Skeletal muscle tissue (tissue), 4 donors: ENCODE data around the gene ZFR2. TPM values are rescaled to one million over a fixed set of nuclear protein-coding genes. Genes with fewer than 3 reads are reported as not detected.

Experiments used
- H3K27ac ChIP-seq: one replicate; pipeline ENCODE4 v1.7.0; 2013; ENCODE audit warnings: mild to moderate bottlenecking, low read depth, low read length, inconsistent platforms
- H3K27me3 ChIP-seq, 3 donors: one replicate each; pipeline ENCODE4 v1.7.0; 2013; ENCODE audit warnings: low read length in 3 of 3; ENCODE audit not compliant: control insufficient read depth in 3 of 3, insufficient read depth in 3 of 3
- H3K36me3 ChIP-seq, 3 donors: one replicate each; pipeline ENCODE4 v1.7.0; 2013; ENCODE audit warnings: low read length in 3 of 3; ENCODE audit not compliant: control insufficient read depth in 3 of 3, insufficient read depth in 3 of 3
- H3K4me1 ChIP-seq, 3 donors: one replicate each; pipeline ENCODE4 v1.7.0; 2013; ENCODE audit warnings: low read length in 3 of 3, mild to moderate bottlenecking in 3 of 3; ENCODE audit not compliant: control insufficient read depth in 3 of 3, insufficient read depth in 3 of 3
- H3K4me3 ChIP-seq, 3 donors: one replicate each; pipeline ENCODE4 v1.7.0; 2013; ENCODE audit warnings: low read length in 3 of 3
- H3K9ac ChIP-seq, 3 donors: one replicate each; pipeline ENCODE4 v1.7.0; 2013; ENCODE audit warnings: low read length in 3 of 3, mild to moderate bottlenecking in 3 of 3, moderate library complexity in 2 of 3, low read depth in 1 of 3
- H3K9me3 ChIP-seq, 3 donors: one replicate each; pipeline ENCODE4 v1.7.0; 2013; ENCODE audit warnings: low read length in 3 of 3; ENCODE audit not compliant: control insufficient read depth in 3 of 3
- total RNA-seq: library from RNA; depleted of rRNA; stranded (reverse); fragments of >200 nt; gene quantifications from one replicate; pipeline ENCODE4 v1.2.3, GENCODE V29; 2014
- donor health status: Osteomylitis.

ZFR2 gene
- total RNA-seq, 1 donor from 2014 or later = not detected

DNA sequence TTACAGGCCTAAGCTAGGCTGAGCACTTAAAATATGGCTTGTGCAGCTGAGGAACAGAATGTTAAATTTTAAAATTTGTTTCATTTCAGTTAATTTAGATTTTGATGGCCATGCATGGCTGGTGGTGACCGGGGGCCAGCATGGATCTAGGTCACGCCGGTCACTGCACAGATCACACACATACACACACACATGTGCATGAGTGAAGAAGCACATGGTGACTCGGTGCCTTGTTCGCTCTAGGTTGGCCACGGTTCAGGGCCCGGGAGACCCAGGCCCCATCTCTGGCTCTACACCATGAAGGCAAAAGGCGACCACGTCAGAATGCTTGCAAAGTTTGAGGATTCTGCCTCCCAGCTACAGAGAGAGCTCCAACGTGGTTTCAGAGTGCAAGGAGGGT is 28.0 kb downstream of the ZFR2 start:
- Histone ChIP-seq H3K27me3 (peaks cover 17 to 24% (median 23%) of the 10 kb centered on the region in 3 donors), H3K27ac (no peak overlapping the region)

DNA sequence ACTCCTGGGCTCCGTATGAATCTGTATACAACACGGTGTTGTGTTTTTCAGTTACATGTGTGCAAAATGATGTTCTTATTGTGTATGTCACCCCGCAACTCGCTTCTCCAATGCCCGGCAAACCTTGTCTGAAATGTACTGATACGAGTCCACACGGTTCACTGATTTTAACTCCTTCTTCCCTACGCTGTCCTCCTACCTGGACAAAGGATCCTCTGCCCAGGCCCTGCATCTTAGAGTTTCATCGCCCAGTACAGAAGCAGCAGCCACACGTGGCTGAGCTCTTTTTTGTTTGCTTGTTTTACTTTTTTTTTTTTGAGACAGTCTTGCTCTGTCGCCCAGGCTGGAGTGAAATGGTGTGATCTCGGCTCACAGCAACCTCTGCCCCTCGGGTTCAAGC is 28.9 kb downstream of the ZFR2 start:
- no peak overlapping the region for H3K27ac ChIP-seq
- no peaks in the 10 kb centered on the region for H3K4me1 ChIP-seq
- H3K9me3 ChIP-seq = peaks cover 0 to 3% (median 0%) of the 10 kb centered on the region in 3 donors
- no peaks in the 10 kb centered on the region for H3K36me3 ChIP-seq
- no peak overlapping the region for H3K4me3 ChIP-seq
- H3K9ac ChIP-seq = no peak overlapping the region
- H3K27me3 ChIP-seq = peaks cover 16 to 24% (median 23%) of the 10 kb centered on the region in 3 donors

More for the DNA sequence above, 28.0 kb downstream of the ZFR2 start:
- Histone ChIP-seq H3K4me3 (no peak overlapping the region), H3K9ac (no peak overlapping the region), H3K4me1 (no peaks in the 10 kb centered on the region), H3K9me3 (peaks cover 0 to 3% (median 0%) of the 10 kb centered on the region in 3 donors), H3K36me3 (no peaks in the 10 kb centered on the region)

DNA sequence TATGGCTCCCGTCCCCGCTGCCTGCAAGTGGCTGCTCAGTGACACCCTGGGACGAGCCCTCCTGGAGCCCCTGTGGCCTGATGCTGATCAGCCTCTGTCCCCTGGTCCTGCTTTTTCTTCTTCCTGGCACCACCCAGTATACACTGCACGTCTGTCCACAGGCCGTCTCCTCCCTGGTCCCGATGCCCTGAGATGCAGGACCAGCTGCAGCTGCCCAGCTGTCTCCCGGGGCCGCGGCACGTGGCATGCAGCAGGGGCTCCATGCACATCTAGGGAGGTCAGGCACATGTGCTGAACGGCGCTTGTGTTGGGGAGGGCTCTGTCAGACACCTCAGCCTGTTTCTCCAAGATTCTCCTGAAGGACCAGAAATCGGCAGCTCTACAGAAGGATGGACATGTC is 30.2 kb downstream of the ZFR2 start:
- H3K36me3 ChIP-seq = no peaks in the 10 kb centered on the region
- H3K9ac ChIP-seq = no peak overlapping the region
- H3K9me3 ChIP-seq = peaks cover 0 to 3% (median 0%) of the 10 kb centered on the region in 3 donors
- H3K4me3 ChIP-seq = no peak overlapping the region
- no peak overlapping the region for H3K27ac ChIP-seq
- H3K4me1 ChIP-seq = no peaks in the 10 kb centered on the region
- H3K27me3 ChIP-seq = peaks cover 24 to 35% (median 27%) of the 10 kb centered on the region in 3 donors

DNA sequence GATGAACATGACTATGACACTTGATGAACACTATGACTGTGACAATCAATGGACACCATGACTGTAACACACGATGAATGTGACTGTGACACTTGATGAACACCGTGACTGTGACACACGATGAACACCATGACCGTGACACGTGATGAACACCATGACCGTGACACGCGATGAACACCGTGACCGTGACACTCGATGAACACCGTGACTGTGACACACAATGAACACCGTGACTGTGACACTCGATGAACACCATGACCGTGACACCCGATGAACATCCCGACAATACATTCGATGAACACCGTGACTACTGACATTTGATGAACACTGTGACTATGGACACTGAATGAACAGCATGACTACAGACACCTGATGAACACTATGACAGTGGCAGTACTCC is 30.9 kb downstream of the ZFR2 start:
- no peak overlapping the region for H3K4me3 ChIP-seq
- H3K9me3 ChIP-seq = peaks cover 0 to 3% (median 0%) of the 10 kb centered on the region in 3 donors
- H3K27me3 ChIP-seq = peaks cover 27 to 38% (median 28%) of the 10 kb centered on the region in 3 donors
- H3K9ac ChIP-seq = no peak overlapping the region
- no peak overlapping the region for H3K27ac ChIP-seq
- no peaks in the 10 kb centered on the region for H3K4me1 ChIP-seq
- no peaks in the 10 kb centered on the region for H3K36me3 ChIP-seq

DNA sequence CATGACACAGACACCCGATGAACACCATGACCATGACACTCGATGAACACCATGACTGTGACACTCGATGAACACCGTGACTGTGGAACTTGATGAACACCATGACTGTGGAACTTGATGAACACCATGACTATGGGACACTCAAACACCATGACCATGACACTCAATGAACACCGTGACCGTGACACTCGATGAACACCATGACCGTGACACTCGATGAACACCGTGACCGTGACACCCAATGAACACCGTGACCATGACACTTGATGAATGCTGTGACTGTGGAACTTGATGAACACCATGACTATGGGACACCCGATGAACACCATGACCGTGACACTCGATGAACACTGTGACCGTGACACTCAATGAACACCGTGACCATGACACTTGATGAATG is 31.5 kb downstream of the ZFR2 start:
- Histone ChIP-seq H3K4me3 (no peak overlapping the region), H3K9me3 (peaks cover 0 to 3% (median 0%) of the 10 kb centered on the region in 3 donors), H3K36me3 (no peaks in the 10 kb centered on the region), H3K4me1 (no peaks in the 10 kb centered on the region), H3K27me3 (peaks cover 27 to 38% (median 28%) of the 10 kb centered on the region in 3 donors), H3K9ac (no peak overlapping the region), H3K27ac (no peak overlapping the region)

DNA sequence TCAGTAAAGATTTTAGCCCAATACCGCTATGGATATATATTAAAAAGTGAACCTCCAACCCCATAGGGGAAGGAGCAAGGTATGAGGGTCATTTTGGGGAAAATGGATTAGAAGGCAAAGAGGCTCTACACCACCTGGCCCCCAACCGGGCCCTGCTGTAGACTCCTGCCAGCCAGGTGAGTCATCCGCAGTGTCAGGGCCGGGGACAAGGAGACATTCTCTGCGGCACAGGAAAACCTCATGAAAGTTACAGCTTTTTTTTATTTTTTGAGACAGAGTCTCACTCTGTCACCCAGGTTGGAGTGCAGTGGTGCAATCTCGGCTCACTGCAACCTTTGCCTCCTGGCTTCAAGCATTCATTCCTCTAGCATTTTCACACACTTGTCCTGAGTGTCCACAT is 32.0 kb downstream of the ZFR2 start:
- H3K9ac ChIP-seq = no peak overlapping the region
- H3K4me1 ChIP-seq = no peaks in the 10 kb centered on the region
- no peak overlapping the region for H3K27ac ChIP-seq
- no peaks in the 10 kb centered on the region for H3K36me3 ChIP-seq
- H3K4me3 ChIP-seq = no peak overlapping the region
- H3K27me3 ChIP-seq = peaks cover 28 to 40% (median 31%) of the 10 kb centered on the region in 3 donors
- peaks cover 0 to 3% (median 0%) of the 10 kb centered on the region in 3 donors for H3K9me3 ChIP-seq

DNA sequence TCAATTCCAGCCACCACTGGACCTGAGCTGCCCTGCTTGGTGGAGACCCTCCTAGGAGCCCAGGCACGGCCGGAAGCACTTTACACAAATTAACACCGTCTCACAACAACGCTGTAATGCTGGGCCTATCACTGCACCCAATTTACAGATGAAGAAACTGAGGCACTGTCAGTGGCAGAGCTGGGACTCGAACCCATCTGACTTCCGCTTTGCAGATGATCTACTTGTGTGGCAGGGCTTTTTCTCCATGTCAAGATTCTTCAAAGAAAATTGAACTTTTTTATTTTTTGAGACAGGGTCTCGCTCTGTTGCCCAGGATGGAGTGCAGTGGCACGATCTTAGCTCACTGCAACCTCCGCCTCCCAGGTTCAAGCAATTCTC is 33.8 kb downstream of the ZFR2 start:
- H3K9me3 ChIP-seq = peaks cover 0 to 3% (median 0%) of the 10 kb centered on the region in 3 donors
- H3K4me1 ChIP-seq = no peaks in the 10 kb centered on the region
- H3K27ac ChIP-seq = no peak overlapping the region
- no peak overlapping the region for H3K4me3 ChIP-seq
- no peaks in the 10 kb centered on the region for H3K36me3 ChIP-seq
- no peak overlapping the region for H3K9ac ChIP-seq
- peaks cover 41 to 56% (median 42%) of the 10 kb centered on the region in 3 donors for H3K27me3 ChIP-seq

DNA sequence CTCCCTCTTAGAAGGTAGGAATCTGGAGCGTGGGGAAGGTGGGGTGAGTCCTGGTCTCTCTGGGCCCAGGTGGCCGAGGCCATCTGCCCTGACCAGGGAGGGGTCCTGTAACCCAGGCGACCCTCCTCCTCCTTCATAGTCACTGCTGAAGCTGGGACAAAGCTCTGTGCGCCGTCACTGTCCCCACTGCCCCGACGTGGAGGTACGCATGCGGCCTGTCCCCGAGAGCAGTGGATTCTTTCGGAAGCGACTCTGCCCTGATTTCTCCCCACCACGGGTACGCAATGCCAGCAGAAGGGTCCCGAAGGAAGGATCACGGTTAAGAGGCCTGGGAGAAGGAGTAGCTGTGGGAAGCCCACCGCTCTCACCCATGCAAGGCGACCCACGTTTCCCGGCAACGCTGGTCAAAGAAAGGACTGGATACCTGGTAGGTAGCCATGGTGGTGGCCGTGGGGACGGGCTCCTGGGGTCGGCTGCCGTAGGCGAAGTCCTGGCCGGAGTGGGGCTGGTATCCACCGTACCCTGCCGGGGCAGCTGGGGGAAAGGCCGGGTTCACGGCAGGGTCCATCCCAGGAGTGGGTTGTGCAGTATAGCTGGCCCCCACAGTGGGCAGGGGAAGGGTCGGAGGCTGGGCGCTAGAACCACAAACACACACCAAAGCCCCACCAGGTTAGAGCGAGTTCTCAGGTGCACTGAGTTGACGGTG is 34.3 kb downstream of the ZFR2 start:
- H3K36me3 ChIP-seq = no peaks in the 10 kb centered on the region
- H3K4me3 ChIP-seq = no peak overlapping the region
- no peak overlapping the region for H3K27ac ChIP-seq
- no peaks in the 10 kb centered on the region for H3K4me1 ChIP-seq
- H3K9ac ChIP-seq = no peak overlapping the region
- peaks cover 39 to 56% (median 44%) of the 10 kb centered on the region in 3 donors for H3K27me3 ChIP-seq
- peaks cover 0 to 3% (median 0%) of the 10 kb centered on the region in 3 donors for H3K9me3 ChIP-seq

DNA sequence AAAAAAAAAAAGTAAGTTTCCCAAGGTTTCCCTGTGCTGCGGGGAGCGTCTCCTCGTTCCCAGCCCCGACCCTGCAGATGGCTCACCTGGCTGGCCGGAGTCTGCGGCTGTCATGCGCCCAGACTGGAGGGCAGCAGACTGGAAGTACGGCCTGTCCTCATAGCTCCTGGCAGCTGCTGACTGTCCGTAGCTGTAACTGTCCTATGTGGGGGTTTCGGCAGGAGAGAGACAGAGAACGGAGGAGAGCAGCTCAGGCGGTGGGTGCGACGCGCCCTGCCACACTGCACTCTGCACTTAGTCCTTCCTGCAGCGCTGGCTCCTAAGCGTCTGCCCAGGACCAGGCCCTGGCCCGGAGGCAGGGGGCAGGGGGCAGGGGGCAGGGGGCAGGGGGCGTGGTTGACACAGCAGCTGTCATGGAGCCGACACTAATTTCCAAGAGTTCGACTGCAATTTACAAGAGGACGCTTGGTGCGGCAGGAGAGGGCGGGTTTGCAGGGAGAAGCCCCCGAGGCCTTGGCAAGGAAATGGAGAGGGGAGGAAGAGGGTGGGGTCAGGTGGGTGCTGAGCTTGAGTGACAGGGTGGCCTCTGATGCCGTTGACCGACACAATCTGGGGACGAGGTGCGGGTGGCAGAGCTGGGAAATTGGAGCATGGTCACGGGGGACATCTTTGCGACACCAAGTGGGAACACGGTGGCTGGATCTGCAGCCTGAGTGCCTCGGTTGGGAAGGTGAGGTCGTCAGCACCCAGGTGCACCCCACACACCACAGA is 35.1 kb downstream of the ZFR2 start:
- Histone ChIP-seq H3K27me3 (peaks cover 36 to 54% (median 42%) of the 10 kb centered on the region in 3 donors), H3K9ac (no peak overlapping the region), H3K27ac (no peak overlapping the region), H3K4me3 (no peak overlapping the region), H3K36me3 (no peaks in the 10 kb centered on the region), H3K9me3 (peaks cover 0 to 3% (median 0%) of the 10 kb centered on the region in 3 donors), H3K4me1 (no peaks in the 10 kb centered on the region)

DNA sequence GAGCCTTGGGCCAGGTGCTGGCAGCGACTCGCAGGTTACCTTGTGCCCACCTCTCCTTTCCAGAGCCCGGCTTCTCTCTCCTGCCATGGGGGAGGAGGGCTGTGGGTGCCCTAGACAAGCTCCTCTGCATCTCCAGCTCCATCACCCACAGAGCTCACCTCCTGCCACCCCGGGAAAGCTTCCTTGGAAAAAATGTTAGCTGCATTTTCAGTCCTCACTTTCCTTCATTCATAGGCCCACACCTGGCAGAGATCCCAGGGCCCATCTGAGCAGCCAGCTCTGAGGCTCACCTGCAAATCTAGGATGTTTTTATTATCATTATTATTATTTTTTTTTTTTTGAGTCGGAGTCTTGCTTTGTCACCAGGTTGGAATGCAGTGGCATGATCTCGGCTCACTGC is 36.8 kb downstream of the ZFR2 start:
- Histone ChIP-seq H3K9ac (no peak overlapping the region), H3K4me1 (no peaks in the 10 kb centered on the region), H3K27me3 (peaks cover 23 to 40% (median 37%) of the 10 kb centered on the region in 3 donors)

More for the DNA sequence above, 36.8 kb downstream of the ZFR2 start:
- Histone ChIP-seq H3K27ac (no peak overlapping the region), H3K9me3 (no peaks in the 10 kb centered on the region), H3K36me3 (no peaks in the 10 kb centered on the region), H3K4me3 (no peak overlapping the region)
